ENCODE measurements around the gene TAF11L7. TPM values are rescaled to one million over a fixed set of nuclear protein-coding genes. Genes with fewer than 3 reads are reported as not detected.
"Not testable (repeated sequence)": the region's sequence is repeated elsewhere in the genome, so short reads cannot be mapped to it uniquely, and the experiment has no call there.

TAF11L7 gene
- not detected in 2 replicates for total RNA-seq (2014; rRNA removed; shearing (Covaris generic))

DNA sequence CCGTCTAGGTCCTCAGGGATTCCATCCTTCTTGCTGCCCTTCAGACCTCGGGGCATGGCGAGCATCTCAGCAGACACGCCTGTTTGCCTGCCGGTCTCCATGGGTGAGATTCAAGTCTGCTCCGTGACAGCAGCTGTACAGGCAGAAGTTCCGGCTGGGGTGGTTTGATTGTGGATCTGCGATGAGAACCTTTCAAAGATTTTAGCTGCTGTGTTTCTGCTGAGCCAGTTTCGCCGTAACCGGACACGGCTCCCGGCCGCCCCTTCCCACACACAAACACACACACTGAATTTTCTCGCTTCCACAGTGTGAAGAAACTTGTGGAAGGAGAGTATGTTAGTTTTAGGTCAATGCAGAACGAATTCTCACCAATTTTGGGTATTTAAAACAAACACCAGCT, at the start of gene TAF11L7:
TSS of gene TAF11L7 (minus strand) at position 101 of the 400 bp plus-strand sequence.
- not testable (repeated sequence) for DNase-seq (ENCODE audit: low read depth)

DNA sequence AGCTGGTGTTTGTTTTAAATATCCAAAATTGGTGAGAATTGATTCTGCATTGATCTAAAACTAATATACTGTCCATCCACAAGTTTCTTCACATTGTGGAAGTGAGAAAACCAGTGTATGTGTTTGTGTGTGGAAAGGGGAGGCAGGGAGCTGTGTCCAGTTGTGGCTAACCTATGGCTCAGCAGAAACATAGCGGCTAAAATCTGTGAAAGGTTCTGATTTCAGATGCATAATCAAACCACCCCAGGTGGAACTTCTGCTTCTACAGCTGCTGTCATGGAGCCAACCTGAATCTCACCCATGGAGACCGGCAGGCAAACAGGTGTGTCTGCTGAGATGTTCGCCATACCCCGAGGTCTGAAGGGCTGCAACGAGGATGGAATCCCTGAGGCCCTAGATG, 48.6 kb upstream of the TAF11L7 start, which contains the start of gene TAF11L14:
TSS of gene TAF11L14 (plus strand) at position 301 of the 400 bp plus-strand sequence.
- DNase-seq (ENCODE audit: low read depth), result no peak

DNA sequence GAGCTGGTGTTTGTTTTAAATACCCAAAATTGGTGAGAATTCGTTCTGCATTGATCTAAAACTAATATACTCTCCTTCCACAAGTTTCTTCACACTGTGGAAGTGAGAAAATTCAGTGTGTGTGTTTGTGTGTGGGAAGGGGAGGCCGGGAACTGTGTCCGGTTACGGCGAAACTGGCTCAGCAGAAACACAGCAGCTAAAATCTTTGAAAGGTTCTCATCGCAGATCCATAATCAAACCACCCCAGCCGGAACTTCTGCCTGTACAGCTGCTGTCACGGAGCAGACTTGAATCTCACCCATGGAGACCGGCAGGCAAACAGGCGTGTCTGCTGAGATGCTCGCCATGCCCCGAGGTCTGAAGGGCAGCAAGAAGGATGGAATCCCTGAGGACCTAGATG, 46.2 kb upstream of the TAF11L7 start, which contains the start of gene TAF11L13:
TSS of gene TAF11L13 (plus strand) at position 301 of the 400 bp plus-strand sequence.
- not testable (repeated sequence) for DNase-seq (ENCODE audit: low read depth)

DNA sequence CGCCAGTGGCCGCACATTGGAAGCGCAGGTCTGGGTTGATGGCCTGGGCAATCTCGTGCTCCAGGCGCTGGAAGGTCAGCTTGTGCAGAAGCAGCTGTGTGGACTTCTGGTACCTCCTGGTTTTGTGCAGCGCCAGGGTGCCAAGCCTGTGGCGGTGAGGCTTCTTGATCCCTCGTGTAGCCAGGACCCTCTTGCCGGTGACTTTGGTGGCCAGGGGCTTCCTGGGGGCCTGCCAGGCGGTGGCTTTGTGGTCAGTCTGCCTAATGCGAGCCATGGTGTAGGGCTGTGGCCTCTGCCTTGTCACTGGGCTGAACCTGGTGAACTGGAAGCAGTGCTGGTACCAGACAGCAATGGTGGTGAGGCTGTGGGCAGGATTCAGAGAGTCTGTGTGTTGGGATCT, 40.1 kb upstream of the TAF11L7 start:
- DNase-seq (ENCODE audit: low read depth), result no peak

DNA sequence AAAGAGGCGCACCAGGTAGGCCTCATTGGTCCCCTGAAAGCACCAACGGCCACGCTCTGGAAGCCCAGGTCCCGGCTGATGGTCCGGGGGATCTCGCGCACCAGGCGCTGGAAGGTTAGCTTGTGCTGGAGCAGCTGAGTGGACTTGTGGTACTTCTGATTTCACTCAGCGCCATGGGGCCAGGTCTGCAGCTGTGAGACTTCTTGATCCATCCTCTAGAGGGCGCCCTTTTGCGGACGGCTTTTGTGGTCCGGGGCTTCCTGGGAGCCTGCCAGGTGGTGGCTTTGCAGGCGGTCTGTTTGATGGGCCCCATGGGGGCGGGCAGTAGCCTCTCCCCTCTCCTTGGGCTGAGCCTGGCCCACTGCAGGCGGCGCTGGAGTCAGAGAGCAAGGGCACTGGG, 35.1 kb upstream of the TAF11L7 start:
- DNase-seq (ENCODE audit: low read depth), result no peak

DNA sequence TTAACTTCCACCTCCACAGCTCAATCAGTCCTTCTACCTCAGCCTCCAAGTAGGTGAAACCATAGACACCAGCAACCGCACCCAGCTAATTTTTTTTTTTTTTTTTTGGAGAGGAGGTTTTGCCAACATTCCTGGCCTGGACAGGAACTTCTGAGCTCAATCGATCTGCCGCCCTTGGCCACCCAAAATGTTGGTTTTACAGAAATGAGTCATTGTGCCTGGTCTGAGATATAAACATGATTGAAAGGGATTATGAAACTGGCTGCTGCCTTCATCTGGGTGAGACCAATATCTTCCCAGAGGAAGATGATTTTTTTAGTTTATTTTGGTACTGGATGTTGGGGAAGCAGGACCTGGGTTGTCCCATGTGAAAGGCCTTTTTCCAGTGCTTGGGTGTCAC, 33.8 kb upstream of the TAF11L7 start:
- no peak for DNase-seq (ENCODE audit: low read depth)

DNA sequence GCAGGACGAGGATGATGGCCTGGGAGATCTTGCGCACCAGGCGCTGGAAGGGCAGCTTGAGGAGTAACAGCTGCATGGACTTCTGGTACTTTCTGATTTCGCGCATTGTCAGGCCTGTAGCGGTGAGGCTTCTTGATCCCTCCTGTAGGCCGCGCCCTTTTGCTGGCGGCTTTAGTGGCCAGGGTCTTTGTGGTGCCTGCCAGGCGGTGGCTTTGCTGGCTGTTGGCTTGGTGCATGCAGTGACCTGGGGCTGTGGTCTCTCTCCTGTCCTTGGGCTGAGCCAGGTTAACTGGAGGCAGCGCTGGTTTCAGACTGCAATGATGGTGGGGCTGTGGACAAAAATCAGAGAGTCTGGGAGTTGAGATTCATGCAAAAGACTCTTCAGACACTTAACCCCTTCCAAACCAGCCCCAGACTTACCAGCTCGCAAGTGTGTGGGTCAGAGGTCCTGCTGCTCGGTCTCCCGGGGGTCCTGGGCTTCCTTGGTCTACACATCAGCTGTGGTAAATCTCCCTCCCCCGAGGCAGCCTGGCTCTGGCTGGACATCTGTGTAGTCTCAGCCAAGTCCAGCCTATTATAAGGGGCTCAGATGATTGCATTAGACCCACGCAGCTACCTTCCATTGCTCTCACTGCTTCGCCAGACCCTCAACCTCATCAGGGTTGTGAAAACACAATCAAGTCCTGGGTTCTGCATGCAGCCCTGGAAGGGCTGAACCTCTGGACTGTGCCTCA, 29.5 kb upstream of the TAF11L7 start:
- DNase-seq (ENCODE audit: low read depth), result no peak

DNA sequence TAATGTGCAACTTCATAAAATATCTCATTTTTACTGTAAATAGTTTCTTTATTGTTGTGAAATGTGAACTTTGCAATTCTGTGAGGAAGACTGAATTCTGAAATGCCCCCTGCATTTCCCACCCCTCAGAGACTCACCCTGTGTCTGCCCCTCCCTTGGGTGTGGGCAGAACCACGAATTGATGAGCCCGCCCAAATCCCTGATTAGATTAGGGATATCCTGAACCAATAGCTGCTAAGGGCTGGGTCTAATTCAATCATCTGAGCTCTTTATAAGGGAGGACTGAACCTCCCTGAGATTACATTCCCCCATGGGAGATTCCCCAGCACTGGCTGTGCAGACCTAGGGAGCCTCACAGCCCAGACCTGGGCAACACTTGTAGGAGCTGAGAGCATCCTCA, 24.5 kb upstream of the TAF11L7 start, which contains the start of gene TAF11L12:
TSS of gene TAF11L12 (plus strand) at position 301 of the 400 bp plus-strand sequence.
- DNase-seq (ENCODE audit: low read depth), result not testable (repeated sequence)

DNA sequence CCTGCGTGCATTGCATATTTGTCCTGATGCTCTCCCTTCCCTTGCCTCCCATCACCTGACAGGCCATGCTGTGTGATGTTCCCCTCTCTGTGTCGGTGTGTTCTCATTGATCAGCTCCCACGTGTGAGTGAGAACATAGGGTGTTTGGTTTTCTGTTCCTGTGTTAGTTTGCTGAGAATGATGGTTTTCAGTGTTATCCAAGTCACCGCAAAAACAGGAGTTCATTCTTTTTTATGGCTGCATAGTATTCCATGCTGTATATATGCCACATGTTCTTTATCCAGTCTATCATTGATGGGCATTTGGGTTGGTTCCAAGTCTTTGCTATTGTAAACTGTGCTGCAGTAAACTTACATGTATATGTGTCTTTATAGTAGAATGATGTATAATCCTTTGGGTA, 21.9 kb upstream of the TAF11L7 start:
- not testable (repeated sequence) for DNase-seq (ENCODE audit: low read depth)

DNA sequence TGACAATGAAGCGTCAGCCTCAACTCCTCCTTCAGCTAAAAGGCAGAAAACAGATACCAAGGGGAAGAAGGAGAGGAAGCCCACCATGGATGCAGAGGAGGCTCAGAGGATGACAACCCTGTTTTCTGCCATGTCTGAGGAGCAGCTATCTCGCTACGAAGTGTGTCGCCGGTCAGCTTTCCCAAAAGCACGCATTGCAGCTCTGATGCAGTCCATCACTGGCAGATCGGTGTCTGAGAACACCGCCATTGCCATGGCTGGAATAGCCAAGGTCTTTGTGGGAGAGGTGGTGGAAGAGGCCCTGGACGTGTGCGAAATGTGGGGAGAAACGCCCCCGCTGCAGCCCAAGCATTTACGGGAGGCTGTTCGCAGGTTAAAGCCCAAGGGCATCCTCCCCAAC, 19.4 kb upstream of the TAF11L7 start:
- no peak for DNase-seq (ENCODE audit: low read depth)

DNA sequence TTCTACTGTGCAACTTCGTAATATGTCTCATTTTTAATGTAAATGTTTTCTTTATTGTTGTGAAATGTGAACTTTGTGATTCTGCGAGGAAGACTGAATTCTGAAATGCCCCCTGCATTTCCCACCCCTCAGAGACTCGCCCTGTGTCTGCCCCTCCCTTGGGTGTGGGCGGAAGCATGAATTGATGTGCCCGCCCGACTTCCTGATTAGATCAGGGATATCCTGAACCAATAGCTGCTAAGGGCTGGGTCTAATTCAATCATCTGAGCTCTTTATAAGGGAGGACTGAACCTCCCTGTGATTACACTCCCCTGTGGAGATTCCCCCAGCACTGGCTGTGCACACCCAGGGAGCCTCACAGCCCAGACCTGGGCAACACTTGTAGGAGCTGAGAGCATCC, 18.3 kb upstream of the TAF11L7 start, which contains the start of gene TAF11L11:
TSS of gene TAF11L11 (plus strand) at position 304 of the 400 bp plus-strand sequence.
- not testable (repeated sequence) for DNase-seq (ENCODE audit: low read depth)

DNA sequence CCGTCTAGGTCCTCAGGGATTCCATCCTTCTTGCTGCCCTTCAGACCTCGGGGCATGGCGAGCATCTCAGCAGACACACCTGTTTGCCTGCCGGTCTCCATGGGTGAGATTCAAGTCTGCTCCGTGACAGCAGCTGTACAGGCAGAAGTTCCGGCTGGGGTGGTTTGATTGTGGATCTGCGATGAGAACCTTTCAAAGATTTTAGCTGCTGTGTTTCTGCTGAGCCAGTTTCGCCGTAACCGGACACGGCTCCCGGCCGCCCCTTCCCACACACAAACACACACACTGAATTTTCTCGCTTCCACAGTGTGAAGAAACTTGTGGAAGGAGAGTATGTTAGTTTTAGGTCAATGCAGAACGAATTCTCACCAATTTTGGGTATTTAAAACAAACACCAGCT, 12.2 kb upstream of the TAF11L7 start, which contains the start of gene TAF11L10:
TSS of gene TAF11L10 (minus strand) at position 101 of the 400 bp plus-strand sequence.
- DNase-seq (ENCODE audit: low read depth), result not testable (repeated sequence)

DNA sequence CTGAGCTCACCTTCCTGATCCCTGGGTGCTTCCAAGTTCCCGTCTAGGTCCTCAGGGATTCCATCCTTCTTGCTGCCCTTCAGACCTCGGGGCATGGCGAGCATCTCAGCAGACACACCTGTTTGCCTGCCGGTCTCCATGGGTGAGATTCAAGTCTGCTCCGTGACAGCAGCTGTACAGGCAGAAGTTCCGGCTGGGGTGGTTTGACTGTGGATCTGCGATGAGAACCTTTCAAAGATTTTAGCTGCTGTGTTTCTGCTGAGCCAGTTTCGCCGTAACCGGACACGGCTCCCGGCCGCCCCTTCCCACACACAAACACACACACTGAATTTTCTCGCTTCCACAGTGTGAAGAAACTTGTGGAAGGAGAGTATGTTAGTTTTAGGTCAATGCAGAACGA, 8.7 kb upstream of the TAF11L7 start, which contains the start of gene TAF11L9:
TSS of gene TAF11L9 (minus strand) at position 140 of the 400 bp plus-strand sequence.
- DNase-seq (ENCODE audit: low read depth), result not testable (repeated sequence)

DNA sequence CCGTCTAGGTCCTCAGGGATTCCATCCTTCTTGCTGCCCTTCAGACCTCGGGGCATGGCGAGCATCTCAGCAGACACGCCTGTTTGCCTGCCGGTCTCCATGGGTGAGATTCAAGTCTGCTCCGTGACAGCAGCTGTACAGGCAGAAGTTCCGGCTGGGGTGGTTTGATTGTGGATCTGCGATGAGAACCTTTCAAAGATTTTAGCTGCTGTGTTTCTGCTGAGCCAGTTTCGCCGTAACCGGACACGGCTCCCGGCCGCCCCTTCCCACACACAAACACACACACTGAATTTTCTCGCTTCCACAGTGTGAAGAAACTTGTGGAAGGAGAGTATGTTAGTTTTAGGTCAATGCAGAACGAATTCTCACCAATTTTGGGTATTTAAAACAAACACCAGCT, 5.3 kb upstream of the TAF11L7 start, which contains the start of gene TAF11L8:
TSS of gene TAF11L8 (minus strand) at position 101 of the 400 bp plus-strand sequence.
- not testable (repeated sequence) for DNase-seq (ENCODE audit: low read depth)

Other genes with a start within 250 kb of the TAF11L7 start
- gene TAF11L2, start 87.5 kb downstream of the TAF11L7 start, total RNA-seq (2014; rRNA removed; shearing (Covaris generic)), result not detected in 2 replicates
- not detected in 2 replicates for gene TAF11L3, start 67.4 kb downstream of the TAF11L7 start, total RNA-seq (2014; rRNA removed; shearing (Covaris generic))
- not detected in 2 replicates for gene TAF11L4, start 64.0 kb downstream of the TAF11L7 start, total RNA-seq (2014; rRNA removed; shearing (Covaris generic))
- gene TAF11L5, start 60.5 kb downstream of the TAF11L7 start, total RNA-seq (2014; rRNA removed; shearing (Covaris generic)), result not detected in 2 replicates
- not detected in 2 replicates for gene TAF11L6, start 57.1 kb downstream of the TAF11L7 start, total RNA-seq (2014; rRNA removed; shearing (Covaris generic))
- gene TAF11L8, start 5.2 kb upstream of the TAF11L7 start, total RNA-seq (2014; rRNA removed; shearing (Covaris generic)), result not detected in 2 replicates
- gene TAF11L9, start 8.6 kb upstream of the TAF11L7 start, total RNA-seq (2014; rRNA removed; shearing (Covaris generic)), result not detected in 2 replicates
- not detected in 2 replicates for gene TAF11L10, start 12.1 kb upstream of the TAF11L7 start, total RNA-seq (2014; rRNA removed; shearing (Covaris generic))
- not detected in 2 replicates for gene TAF11L11, start 18.4 kb upstream of the TAF11L7 start, total RNA-seq (2014; rRNA removed; shearing (Covaris generic))
- not detected in 2 replicates for gene TAF11L12, start 24.6 kb upstream of the TAF11L7 start, total RNA-seq (2014; rRNA removed; shearing (Covaris generic))
- not detected in 2 replicates for gene TAF11L13, start 46.3 kb upstream of the TAF11L7 start, total RNA-seq (2014; rRNA removed; shearing (Covaris generic))
- not detected in 2 replicates for gene TAF11L14, start 48.7 kb upstream of the TAF11L7 start, total RNA-seq (2014; rRNA removed; shearing (Covaris generic))